Large intestine (tissue), 3 donors: ENCODE measurements around the gene INTS7. TPM values are rescaled to one million over a fixed set of nuclear protein-coding genes. Genes with fewer than 3 reads are reported as not detected.

Experiments
- DNase-seq, 2 donors: peaks; one replicate each; pipeline versions ENCODE4 v3.0.0 to v3.0.0-alpha.2; 2013
- H3K27ac ChIP-seq: one replicate; pipeline ENCODE4 v1.5.1; 2013; ENCODE audit warnings: low read length
- H3K27me3 ChIP-seq: 2 replicates; pipeline ENCODE4 v1.6.1; 2013; ENCODE audit warnings: low read length; ENCODE audit not compliant: control insufficient read depth, insufficient read depth
- H3K36me3 ChIP-seq: 2 replicates; pipeline ENCODE4 v1.6.1; 2013; ENCODE audit warnings: low read length; ENCODE audit not compliant: control insufficient read depth, insufficient read depth
- H3K4me1 ChIP-seq: one replicate; pipeline ENCODE4 v1.6.1; 2013; ENCODE audit warnings: low read length; ENCODE audit not compliant: control insufficient read depth, insufficient read depth
- H3K4me3 ChIP-seq: one replicate; pipeline ENCODE4 v1.5.1; 2013; ENCODE audit warnings: low read length
- H3K9me3 ChIP-seq: one replicate; pipeline ENCODE4 v1.6.1; 2013; ENCODE audit warnings: mild to moderate bottlenecking, low read depth, low read length, moderate library complexity; ENCODE audit not compliant: control insufficient read depth
- WGBS: methylation state at CpG from one replicate; pipeline ENCODE4 v1.1.5; 2013; ENCODE audit warnings: low lambda C conversion rate; ENCODE audit not compliant: insufficient coverage; 5-methylcytosine and 5-hydroxymethylcytosine counted together
- polyA plus RNA-seq: library from polyadenylated mRNA; unstranded; fragments of 120-200 nt; gene quantifications from one replicate; pipeline ENCODE4 v1.2.1, GENCODE V29; 2013

The INTS7 gene
- polyA plus RNA-seq, 1 donor: 16.1 TPM

- Histone ChIP-seq H3K4me3 (no peak overlapping the region), H3K36me3 (no peaks in the 10 kb centered on the region), H3K4me1 (no peaks in the 10 kb centered on the region), H3K9me3 (no peaks in the 10 kb centered on the region), H3K27ac (no peak overlapping the region), H3K27me3 (no peaks in the 10 kb centered on the region)
- peak; percentile 14 to 34 for DNase-seq
Observed at GRCh38 chr1:212070720-212071302, 35.5 kb upstream of the INTS7 start.

- WGBS: 100% methylated on average over 1 of the region's 3 CpGs
- no peak for DNase-seq
- H3K27ac ChIP-seq: no peak overlapping the region
- H3K4me3 ChIP-seq: no peak overlapping the region
- no peaks in the 10 kb centered on the region for H3K4me1 ChIP-seq
- no peaks in the 10 kb centered on the region for H3K36me3 ChIP-seq
- no peaks in the 10 kb centered on the region for H3K27me3 ChIP-seq
- H3K9me3 ChIP-seq: no peaks in the 10 kb centered on the region
Observed at GRCh38 chr1:212067787-212068186, 32.4 kb upstream of the INTS7 start.

- Histone ChIP-seq H3K9me3 (no peaks in the 10 kb centered on the region), H3K4me1 (no peaks in the 10 kb centered on the region), H3K27ac (no peak overlapping the region), H3K4me3 (no peak overlapping the region), H3K27me3 (no peaks in the 10 kb centered on the region), H3K36me3 (no peaks in the 10 kb centered on the region)
- DNase-seq: peak; percentile 3 to 10
- WGBS: 89% methylated on average over 1 of the region's 5 CpGs
Observed at GRCh38 chr1:212062832-212063438, 27.6 kb upstream of the INTS7 start.

GRCh38 chr1:212060632-212061472 lies 25.5 kb upstream of the INTS7 start:
- 80% methylated on average over 1 of the region's 6 CpGs for WGBS
- peaks cover 13% of the 10 kb centered on the region for H3K9me3 ChIP-seq
- H3K27ac ChIP-seq: no peak overlapping the region
- no peak overlapping the region for H3K4me3 ChIP-seq
- no peak for DNase-seq
- peaks cover 2% of the 10 kb centered on the region for H3K36me3 ChIP-seq
- H3K27me3 ChIP-seq: no peaks in the 10 kb centered on the region
- H3K4me1 ChIP-seq: no peaks in the 10 kb centered on the region

GRCh38 chr1:212055333-212055732 lies 20.0 kb upstream of the INTS7 start:
- no peak overlapping the region for H3K4me3 ChIP-seq
- H3K27me3 ChIP-seq: no peaks in the 10 kb centered on the region
- H3K4me1 ChIP-seq: no peaks in the 10 kb centered on the region
- H3K27ac ChIP-seq: no peak overlapping the region
- no peak for DNase-seq
- no CpG with 5 or more reads among the region's 2 CpGs for WGBS
- H3K36me3 ChIP-seq: peaks cover 8% of the 10 kb centered on the region
- H3K9me3 ChIP-seq: peaks cover 14% of the 10 kb centered on the region

- H3K27me3 ChIP-seq: no peaks in the 10 kb centered on the region
- no peak overlapping the region for H3K27ac ChIP-seq
- no peaks in the 10 kb centered on the region for H3K4me1 ChIP-seq
- H3K9me3 ChIP-seq: peaks cover 14% of the 10 kb centered on the region
- DNase-seq: peak; percentile 16 to 51
- H3K36me3 ChIP-seq: peaks cover 8% of the 10 kb centered on the region
- no CpG with 5 or more reads among the region's 1 CpG for WGBS
- H3K4me3 ChIP-seq: no peak overlapping the region
Observed at GRCh38 chr1:212053993-212054392, 18.6 kb upstream of the INTS7 start.

GRCh38 chr1:212045981-212046380 lies 10.6 kb upstream of the INTS7 start:
- Histone ChIP-seq H3K4me3 (no peak overlapping the region), H3K9me3 (no peaks in the 10 kb centered on the region), H3K36me3 (no peaks in the 10 kb centered on the region), H3K27me3 (no peaks in the 10 kb centered on the region), H3K4me1 (no peaks in the 10 kb centered on the region), H3K27ac (no peak overlapping the region)
- no peak for DNase-seq
- WGBS: no CpG with 5 or more reads among the region's 2 CpGs

- no peak overlapping the region for H3K27ac ChIP-seq
- no peaks in the 10 kb centered on the region for H3K27me3 ChIP-seq
- H3K4me1 ChIP-seq: no peaks in the 10 kb centered on the region
- DNase-seq: no peak
- H3K36me3 ChIP-seq: no peaks in the 10 kb centered on the region
- H3K4me3 ChIP-seq: no peak overlapping the region
- WGBS: no CpG with 5 or more reads among the region's 1 CpG
- no peaks in the 10 kb centered on the region for H3K9me3 ChIP-seq
Observed at GRCh38 chr1:212044851-212045250, 9.5 kb upstream of the INTS7 start.

GRCh38 chr1:212042436-212042835 lies 7.1 kb upstream of the INTS7 start:
- H3K9me3 ChIP-seq: no peaks in the 10 kb centered on the region
- no peaks in the 10 kb centered on the region for H3K36me3 ChIP-seq
- no peaks in the 10 kb centered on the region for H3K4me1 ChIP-seq
- H3K27me3 ChIP-seq: no peaks in the 10 kb centered on the region
- DNase-seq: no peak
- no peak overlapping the region for H3K4me3 ChIP-seq
- H3K27ac ChIP-seq: no peak overlapping the region

- Histone ChIP-seq H3K27me3 (no peaks in the 10 kb centered on the region), H3K4me3 (no peak overlapping the region), H3K4me1 (no peaks in the 10 kb centered on the region), H3K27ac (no peak overlapping the region), H3K36me3 (no peaks in the 10 kb centered on the region), H3K9me3 (no peaks in the 10 kb centered on the region)
- 9% methylated on average over 1 of the region's 5 CpGs for WGBS
- no peak for DNase-seq
Observed at GRCh38 chr1:212040629-212041412, 5.5 kb upstream of the INTS7 start.
